Measurements from ENCODE around the gene ZNF738.

ZNF738 gene

DNA sequence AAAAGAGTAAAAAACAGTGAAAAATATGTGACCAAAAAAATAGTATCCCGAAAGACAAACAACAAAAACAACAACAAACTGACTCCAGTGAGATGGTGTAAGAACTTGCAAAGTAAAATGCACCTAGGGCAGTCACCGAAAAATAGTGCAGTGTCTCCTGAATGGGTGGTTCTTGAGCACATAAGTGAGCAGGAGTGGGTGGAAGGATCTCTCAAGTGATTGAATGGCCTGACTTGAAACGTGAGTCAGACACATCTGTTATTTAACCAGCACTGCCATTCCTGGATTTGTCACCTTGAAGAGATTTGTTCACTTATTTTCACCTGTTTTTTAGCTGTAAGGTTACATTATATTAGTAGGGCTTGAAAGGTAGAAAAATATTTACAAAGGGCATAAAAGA lies 3.5 kb downstream of the ZNF738 start:
- Mint-ChIP-seq H3K4me1 (ENCODE audit: low read depth) (peaks cover 6% of the 10 kb centered on the region), H3K4me3 (no peak overlapping the region), H3K36me3 (ENCODE audit: low read depth) (peaks cover 83% of the 10 kb centered on the region), H3K27me3 (no peaks in the 10 kb centered on the region), H3K27ac (no peak overlapping the region), H3K9me3 (peaks cover 45% of the 10 kb centered on the region)
- intact Hi-C loops (cut with micrococcal nuclease): no loop called here

- Mint-ChIP-seq H3K4me3 (no peak overlapping the region), H3K27ac (no peak overlapping the region), H3K9me3 (peaks cover 91% of the 10 kb centered on the region), H3K36me3 (ENCODE audit: low read depth) (peaks cover 46% of the 10 kb centered on the region), H3K27me3 (no peaks in the 10 kb centered on the region), H3K4me1 (ENCODE audit: low read depth) (no peaks in the 10 kb centered on the region)
- intact Hi-C loops (cut with micrococcal nuclease): no loop called here
These were observed 25.3 kb downstream of the ZNF738 start for GRCh38 chr19:21383980-21384582.

GRCh38 chr19:21396121-21396520 lies 37.3 kb downstream of the ZNF738 start:
- Mint-ChIP-seq H3K36me3 (ENCODE audit: low read depth) (peaks cover 49% of the 10 kb centered on the region), H3K27me3 (no peaks in the 10 kb centered on the region), H3K9me3 (peaks cover 56% of the 10 kb centered on the region), H3K4me3 (no peak overlapping the region), H3K4me1 (ENCODE audit: low read depth) (peaks cover 12% of the 10 kb centered on the region), H3K27ac (no peak overlapping the region)
- intact Hi-C loops (cut with micrococcal nuclease): no loop called here

GRCh38 chr19:21396893-21397572 lies 38.2 kb downstream of the ZNF738 start, which contains the start of gene ZNF493:
Gene ZNF493, plus strand, starts transcription at chr19:21397133. Its CDS starts 105 bp downstream, at chr19:21397238.
- peaks cover 12% of the 10 kb centered on the region for H3K4me1 Mint-ChIP-seq (ENCODE audit: low read depth)
- no peaks in the 10 kb centered on the region for H3K27me3 Mint-ChIP-seq
- peak within 1 kb of the TSS; percentile 91 for H3K27ac Mint-ChIP-seq
- peaks cover 57% of the 10 kb centered on the region for H3K36me3 Mint-ChIP-seq (ENCODE audit: low read depth)
- intact Hi-C loops (cut with micrococcal nuclease): no loop called here
- peak within 1 kb of the TSS; percentile 99 for H3K4me3 Mint-ChIP-seq
- H3K9me3 Mint-ChIP-seq: peaks cover 50% of the 10 kb centered on the region

DNA sequence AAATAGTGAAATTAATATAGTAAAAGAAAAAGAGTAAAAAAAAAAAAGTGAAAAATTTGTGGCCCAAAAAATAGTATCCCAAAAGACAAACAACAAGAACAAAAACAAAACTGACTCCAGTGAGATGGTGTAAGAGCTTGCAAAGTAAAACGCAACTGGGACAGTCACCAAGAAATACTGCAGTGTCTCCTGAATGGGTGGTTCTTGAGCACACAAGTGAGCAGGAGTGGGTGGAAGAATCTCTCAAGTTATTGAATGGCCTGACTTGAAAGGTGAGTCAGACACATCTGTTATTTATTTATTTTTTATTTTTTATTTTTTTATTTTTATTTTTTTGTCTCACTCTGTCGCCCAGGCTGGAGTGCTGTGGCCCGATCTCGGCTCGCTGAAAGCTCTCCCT lies 40.1 kb downstream of the ZNF738 start:
- Mint-ChIP-seq H3K9me3 (peaks cover 49% of the 10 kb centered on the region), H3K27ac (no peak overlapping the region), H3K27me3 (no peaks in the 10 kb centered on the region), H3K36me3 (ENCODE audit: low read depth) (peaks cover 75% of the 10 kb centered on the region), H3K4me1 (ENCODE audit: low read depth) (peaks cover 12% of the 10 kb centered on the region), H3K4me3 (no peak overlapping the region)
- intact Hi-C loops (cut with micrococcal nuclease): no loop called here

DNA sequence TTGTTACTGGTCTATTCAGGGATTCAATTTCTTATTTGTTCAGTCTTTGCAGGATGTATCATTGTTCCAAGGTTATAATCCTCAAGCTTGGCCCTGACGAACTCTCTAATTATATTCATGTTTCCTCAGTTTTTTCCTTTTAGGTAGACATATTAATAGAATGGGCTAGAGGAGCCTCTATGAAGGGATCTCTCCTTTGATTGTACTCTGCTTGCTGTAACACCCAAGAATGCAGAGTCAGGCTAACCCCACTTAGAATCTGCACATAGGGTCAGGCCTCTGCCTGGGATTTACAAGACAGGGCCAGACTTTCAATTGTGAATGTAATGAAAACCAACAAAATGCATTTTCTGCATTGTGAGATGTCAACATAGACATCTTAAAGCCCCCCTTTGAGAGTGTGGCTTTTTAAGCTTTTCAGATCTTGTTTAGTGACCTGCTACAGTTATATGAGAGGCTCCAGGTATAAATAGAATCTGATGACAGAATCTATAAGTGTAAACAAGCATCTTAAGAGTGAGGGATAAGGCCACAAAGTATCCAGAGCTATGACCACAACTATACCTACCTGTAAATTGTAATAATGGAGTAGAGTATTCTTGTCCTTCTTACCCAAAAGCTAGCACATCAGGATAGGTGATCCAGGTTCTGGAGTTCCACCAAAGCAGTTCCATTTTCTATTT lies 43.6 kb downstream of the ZNF738 start:
- peaks cover 11% of the 10 kb centered on the region for H3K4me1 Mint-ChIP-seq (ENCODE audit: low read depth)
- peaks cover 90% of the 10 kb centered on the region for H3K36me3 Mint-ChIP-seq (ENCODE audit: low read depth)
- intact Hi-C loops (cut with micrococcal nuclease): no loop called here
- peaks cover 55% of the 10 kb centered on the region for H3K9me3 Mint-ChIP-seq
- no peak overlapping the region for H3K4me3 Mint-ChIP-seq
- no peaks in the 10 kb centered on the region for H3K27me3 Mint-ChIP-seq
- H3K27ac Mint-ChIP-seq: no peak overlapping the region

DNA sequence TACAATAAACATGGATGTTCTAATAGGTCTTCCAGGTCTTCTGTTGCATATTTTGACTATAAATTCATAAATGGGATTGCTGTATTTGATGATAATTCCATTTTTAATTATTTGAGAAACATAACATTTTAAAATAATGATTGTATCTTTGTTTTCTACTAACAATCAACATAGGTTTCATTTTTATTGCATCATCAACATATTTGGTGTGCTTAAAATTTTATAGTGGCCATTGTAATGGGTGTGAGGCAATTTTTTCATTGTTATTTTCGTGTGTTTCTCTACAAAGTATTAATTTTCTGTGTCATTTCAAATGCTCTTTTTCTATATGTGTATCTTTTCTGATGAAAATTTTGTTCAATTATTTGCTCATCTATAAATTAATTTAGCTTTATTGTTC lies 51.4 kb downstream of the ZNF738 start:
- Mint-ChIP-seq H3K36me3 (ENCODE audit: low read depth) (peaks cover 99% of the 10 kb centered on the region), H3K9me3 (peaks cover 70% of the 10 kb centered on the region)

GRCh38 chr19:21422244-21422643 lies 63.4 kb downstream of the ZNF738 start:
- peaks cover 92% of the 10 kb centered on the region for H3K9me3 Mint-ChIP-seq
- no peak overlapping the region for H3K27ac Mint-ChIP-seq
- H3K4me3 Mint-ChIP-seq: no peak overlapping the region
- intact Hi-C loops (cut with micrococcal nuclease): no loop called here
- H3K4me1 Mint-ChIP-seq (ENCODE audit: low read depth): no peaks in the 10 kb centered on the region
- H3K36me3 Mint-ChIP-seq (ENCODE audit: low read depth): peaks cover 53% of the 10 kb centered on the region
- no peaks in the 10 kb centered on the region for H3K27me3 Mint-ChIP-seq

More for the DNA sequence above, 51.4 kb downstream of the ZNF738 start:
- H3K27ac Mint-ChIP-seq: no peak overlapping the region
- no peaks in the 10 kb centered on the region for H3K4me1 Mint-ChIP-seq (ENCODE audit: low read depth)
- no peak overlapping the region for H3K4me3 Mint-ChIP-seq
- intact Hi-C loops (cut with micrococcal nuclease): no loop called here
- H3K27me3 Mint-ChIP-seq: no peaks in the 10 kb centered on the region

DNA sequence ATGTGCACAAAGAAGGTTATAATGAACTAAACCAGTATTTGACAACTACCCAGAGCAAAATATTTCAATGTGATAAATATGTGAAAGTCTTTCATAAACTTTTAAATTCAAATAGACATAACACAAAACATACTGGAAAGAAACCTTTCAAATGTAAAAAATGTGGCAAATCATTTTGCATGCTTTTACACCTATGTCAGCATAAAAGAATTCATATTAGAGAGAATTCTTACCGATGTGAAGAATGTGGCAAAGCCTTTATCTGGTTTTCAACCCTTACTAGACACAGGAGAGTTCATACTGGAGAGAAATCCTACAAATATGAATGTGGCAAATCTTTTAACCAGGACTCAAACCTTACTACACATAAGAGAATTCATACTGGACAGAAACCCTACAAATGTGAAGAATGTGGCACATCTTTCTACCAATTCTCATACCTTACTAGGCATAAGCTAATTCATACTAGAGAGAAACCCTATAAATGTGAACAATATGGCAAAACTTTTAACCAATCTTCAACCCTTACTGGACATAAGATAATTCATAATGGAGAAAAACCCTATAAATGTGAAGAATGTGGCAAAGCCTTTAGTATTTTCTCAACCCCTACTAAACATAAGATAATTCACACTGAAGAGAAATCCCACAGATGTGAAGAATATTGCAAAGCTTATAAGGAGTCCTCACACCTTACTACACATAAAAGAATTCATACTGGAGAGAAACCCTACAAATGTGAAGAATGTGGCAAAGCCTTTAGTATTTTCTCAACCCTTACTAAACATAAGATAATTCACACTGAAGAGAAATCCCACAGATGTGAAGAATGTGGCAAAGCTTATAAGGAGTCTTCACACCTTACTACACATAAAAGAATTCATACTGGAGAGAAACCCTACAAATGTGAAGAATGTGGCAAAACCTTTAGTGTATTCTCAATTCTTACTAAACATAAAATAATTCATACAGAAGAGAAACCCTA lies 64.5 kb downstream of the ZNF738 start:
- Mint-ChIP-seq H3K9me3 (peaks cover 81% of the 10 kb centered on the region), H3K27ac (no peak overlapping the region), H3K36me3 (ENCODE audit: low read depth) (peaks cover 42% of the 10 kb centered on the region), H3K4me3 (no peak overlapping the region), H3K27me3 (no peaks in the 10 kb centered on the region), H3K4me1 (ENCODE audit: low read depth) (no peaks in the 10 kb centered on the region)
- intact Hi-C loops (cut with micrococcal nuclease): no loop called here

Data from dendritic cell treated with granulocyte-macrophage colony-stimulating factor and Interleukin-4, amounts not matched to agents 40 ng/mL and 50 ng/mL, for 4 days (primary cell).